Immature natural killer cell (primary cell): ENCODE results near the gene MYOM3. TPM values are rescaled to one million over a fixed set of nuclear protein-coding genes. Genes with fewer than 3 reads are reported as not detected.
A peak's percentile ranks its signal among the peaks of the same experiment; 100 is the strongest.

Experiments used
- DNase-seq, 3 donors: peaks; one replicate each; pipeline ENCODE4 v3.0.0; 2022; ENCODE audit warnings: mixed read lengths in 1 of 3
- H3K27ac Mint-ChIP-seq, 6 donors: one replicate each; pipeline ENCODE4 v1.8.0; 2020; ENCODE audit warnings: mixed read lengths in 6 of 6, mild to moderate bottlenecking in 5 of 6, inconsistent platforms in 4 of 6, moderate library complexity in 3 of 6
- H3K27me3 Mint-ChIP-seq, 3 donors: one replicate each; pipeline ENCODE4 v1.8.0; 2020 to 2021; ENCODE audit warnings: low read depth in 3 of 3, mild to moderate bottlenecking in 3 of 3, mixed read lengths in 3 of 3, moderate library complexity in 3 of 3, inconsistent platforms in 1 of 3
- H3K36me3 Mint-ChIP-seq, 3 donors: one replicate each; pipeline ENCODE4 v1.8.0; 2020; ENCODE audit warnings: mixed read lengths in 3 of 3, inconsistent platforms in 2 of 3, mild to moderate bottlenecking in 2 of 3
- H3K4me1 Mint-ChIP-seq, 2 donors: one replicate each; pipeline ENCODE4 v1.8.0; 2020; ENCODE audit warnings: inconsistent platforms in 2 of 2, mild to moderate bottlenecking in 2 of 2, mixed read lengths in 2 of 2, moderate library complexity in 1 of 2
- H3K4me3 Mint-ChIP-seq, 5 donors: one replicate each; pipeline ENCODE4 v1.8.0; 2020; ENCODE audit warnings: mild to moderate bottlenecking in 5 of 5, mixed read lengths in 5 of 5, inconsistent platforms in 3 of 5, moderate library complexity in 3 of 5
- H3K9me3 Mint-ChIP-seq, 6 donors: one replicate each; pipeline ENCODE4 v1.8.0; 2020; ENCODE audit warnings: mild to moderate bottlenecking in 6 of 6, mixed read lengths in 6 of 6, inconsistent platforms in 4 of 6, moderate library complexity in 3 of 6
- polyA plus RNA-seq, 3 donors: library from polyadenylated mRNA; unstranded; fragments of 300-500 nt; fragmentation: Illumina TruSeq; gene quantifications; one replicate each; pipeline ENCODE4 v1.2.3, GENCODE V29; 2021

The MYOM3 gene
- polyA plus RNA-seq, 3 donors from 2014 or later: not detected

DNA sequence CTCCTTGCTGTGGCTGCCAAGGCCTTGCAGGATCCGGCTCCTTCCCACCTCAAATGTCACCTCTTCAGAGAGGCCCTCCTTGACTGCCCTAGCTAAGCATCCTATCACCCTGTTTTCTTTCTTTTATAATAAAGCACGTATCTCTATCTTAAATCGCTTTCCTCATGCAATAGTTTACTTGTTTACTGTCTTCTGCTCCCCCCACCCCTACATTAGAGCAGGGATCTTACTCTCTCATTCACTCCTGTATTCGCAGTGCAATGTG lies 36.4 kb downstream of the MYOM3 start:
- no peaks in the 10 kb centered on the region for H3K9me3 Mint-ChIP-seq
- H3K27me3 Mint-ChIP-seq: peaks cover 0 to 5% (median 0%) of the 10 kb centered on the region in 3 donors
- no peaks in the 10 kb centered on the region for H3K36me3 Mint-ChIP-seq
- DNase-seq: no peak
- no peak overlapping the region for H3K4me3 Mint-ChIP-seq
- no peak overlapping the region for H3K27ac Mint-ChIP-seq
- H3K4me1 Mint-ChIP-seq: no peaks in the 10 kb centered on the region

DNA sequence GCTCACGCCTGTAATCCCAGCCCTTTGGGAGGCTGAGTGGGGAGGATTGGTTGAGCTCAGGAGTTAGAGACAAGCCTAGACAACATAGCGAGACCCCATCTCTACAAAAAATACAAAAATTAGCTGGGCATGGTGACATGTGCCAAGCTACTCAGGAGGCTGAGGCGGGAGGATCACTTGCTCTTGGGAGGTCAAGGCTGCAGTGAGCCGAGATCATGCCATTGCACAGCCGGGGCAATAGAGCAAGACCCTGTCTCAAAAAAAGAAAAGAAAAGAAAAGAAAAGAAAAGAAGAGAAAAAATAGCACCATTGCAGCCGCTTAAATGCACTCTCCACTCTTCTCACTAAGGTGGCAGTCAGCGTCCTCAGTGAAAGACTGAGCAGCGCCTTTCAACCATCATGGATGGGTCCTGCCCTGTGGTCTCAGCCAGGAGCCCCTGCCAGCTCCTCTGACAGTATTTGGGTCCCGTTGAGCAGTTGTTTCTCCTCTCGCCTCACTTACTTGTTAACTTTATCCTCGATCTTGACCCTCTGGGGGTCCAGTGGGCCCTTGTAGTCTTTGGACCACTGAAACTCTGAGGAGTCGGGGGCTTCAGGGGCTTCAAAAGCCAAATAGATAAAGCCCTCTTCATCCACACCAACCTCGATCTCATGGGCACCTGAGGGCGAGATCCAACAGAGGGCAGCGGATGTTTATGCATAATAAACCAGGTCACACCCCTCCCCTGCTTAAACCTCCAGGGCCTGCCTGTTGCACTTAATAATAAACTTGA lies 36.9 kb downstream of the MYOM3 start:
- Mint-ChIP-seq H3K4me1 (no peaks in the 10 kb centered on the region), H3K4me3 (no peak overlapping the region), H3K9me3 (no peaks in the 10 kb centered on the region), H3K36me3 (no peaks in the 10 kb centered on the region), H3K27ac (no peak overlapping the region), H3K27me3 (peaks cover 0 to 5% (median 0%) of the 10 kb centered on the region in 3 donors)
- no peak for DNase-seq

DNA sequence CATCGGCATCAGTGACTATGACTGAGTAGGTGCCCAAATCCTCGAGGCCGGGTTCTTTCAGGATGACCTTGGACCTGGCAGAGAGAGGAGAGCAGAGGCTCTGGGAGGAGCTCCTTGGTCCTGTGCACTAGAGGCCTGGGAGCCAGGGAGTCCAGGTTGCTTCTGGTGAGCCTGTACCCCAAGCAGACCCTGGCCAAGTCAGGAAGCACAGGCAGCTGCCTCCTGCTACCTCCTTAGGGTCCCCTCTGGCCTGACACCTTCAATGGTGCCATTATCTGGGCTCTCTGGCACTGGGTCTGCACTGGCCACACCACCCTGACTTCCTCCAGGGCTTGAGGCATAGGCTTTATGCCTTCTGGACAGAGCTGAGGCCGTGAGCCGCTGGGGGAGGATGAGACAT lies 37.7 kb downstream of the MYOM3 start:
- H3K27ac Mint-ChIP-seq: no peak overlapping the region
- no peaks in the 10 kb centered on the region for H3K4me1 Mint-ChIP-seq

DNA sequence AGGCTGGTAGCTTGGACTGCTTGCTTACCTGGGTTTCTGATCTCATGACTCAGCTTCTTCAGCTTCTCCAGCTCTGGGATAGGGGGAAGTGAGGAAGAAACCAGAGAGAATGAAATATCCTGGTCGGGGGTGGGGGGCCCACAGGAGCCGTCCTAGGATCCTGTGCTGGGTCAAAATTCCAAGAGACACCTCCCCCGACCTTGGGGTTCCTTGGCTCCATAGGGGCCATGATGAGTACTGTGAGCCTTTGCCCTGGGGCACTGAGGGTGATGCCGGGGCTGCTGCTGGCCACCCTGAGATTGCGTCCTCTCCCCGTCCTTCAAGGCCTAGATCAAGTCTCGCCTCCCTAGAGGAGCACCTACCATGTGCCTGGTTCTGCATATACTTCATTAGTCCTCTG lies 40.0 kb downstream of the MYOM3 start:
- H3K4me1 Mint-ChIP-seq: no peaks in the 10 kb centered on the region
- no peak overlapping the region for H3K27ac Mint-ChIP-seq
- peaks cover 0 to 5% (median 2%) of the 10 kb centered on the region in 3 donors for H3K27me3 Mint-ChIP-seq
- no peak for DNase-seq
- no peak overlapping the region for H3K4me3 Mint-ChIP-seq
- H3K36me3 Mint-ChIP-seq: no peaks in the 10 kb centered on the region
- H3K9me3 Mint-ChIP-seq: no peaks in the 10 kb centered on the region

More for the DNA sequence above, 37.7 kb downstream of the MYOM3 start:
- Mint-ChIP-seq H3K27me3 (peaks cover 0 to 5% (median 0%) of the 10 kb centered on the region in 3 donors), H3K9me3 (no peaks in the 10 kb centered on the region), H3K36me3 (no peaks in the 10 kb centered on the region), H3K4me3 (no peak overlapping the region)
- DNase-seq: no peak

GRCh38 chr1:24070821-24071393 lies 41.0 kb downstream of the MYOM3 start:
- Mint-ChIP-seq H3K27me3 (peaks cover 0 to 5% (median 4%) of the 10 kb centered on the region in 3 donors), H3K36me3 (no peaks in the 10 kb centered on the region), H3K4me3 (no peak overlapping the region), H3K9me3 (no peaks in the 10 kb centered on the region), H3K4me1 (no peaks in the 10 kb centered on the region), H3K27ac (no peak overlapping the region)
- DNase-seq: peak; percentile 33 to 53 (median 40)

DNA sequence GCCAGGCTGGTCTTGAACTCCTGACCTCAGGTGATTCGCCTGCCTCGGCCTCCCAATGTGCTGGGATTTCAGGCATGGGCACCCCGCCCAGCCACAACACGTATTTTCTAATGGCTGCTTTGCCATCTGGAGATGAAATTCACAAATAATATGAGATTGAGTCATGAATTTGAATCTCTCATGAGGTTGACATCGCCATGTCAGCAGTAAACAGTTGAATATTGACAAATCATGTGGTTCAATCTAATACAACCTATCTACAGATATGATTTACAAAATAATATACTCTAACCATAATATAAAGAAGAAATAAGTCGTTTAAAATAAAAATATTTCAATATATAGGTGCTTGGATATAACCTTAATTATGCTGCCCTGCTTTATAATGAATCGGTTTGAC lies 42.1 kb downstream of the MYOM3 start:
- Mint-ChIP-seq H3K27ac (no peak overlapping the region), H3K4me1 (no peaks in the 10 kb centered on the region), H3K9me3 (no peaks in the 10 kb centered on the region), H3K36me3 (no peaks in the 10 kb centered on the region), H3K4me3 (no peak overlapping the region), H3K27me3 (peaks cover 0 to 5% (median 4%) of the 10 kb centered on the region in 3 donors)
- no peak for DNase-seq

DNA sequence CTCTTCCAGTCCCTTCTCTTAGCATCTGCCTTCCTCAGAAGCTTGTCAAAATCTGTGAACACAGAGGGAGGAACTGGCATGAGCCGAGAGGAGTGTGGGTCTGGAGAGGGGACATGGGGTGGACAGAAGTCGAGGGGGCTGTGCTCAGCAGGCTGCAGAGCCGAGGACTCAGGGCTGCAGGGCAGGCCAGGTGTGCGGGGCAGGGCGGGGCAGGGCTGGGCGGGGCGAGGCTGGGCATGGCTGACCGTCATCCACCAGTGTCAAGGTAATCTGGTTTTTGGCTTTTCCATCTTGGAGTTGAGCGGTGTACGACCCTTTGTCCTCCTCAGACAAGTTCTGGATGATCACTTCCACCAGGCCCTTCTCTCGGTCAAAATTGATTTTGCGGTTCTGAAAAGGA lies 44.0 kb downstream of the MYOM3 start:
- DNase-seq: no peak
- Mint-ChIP-seq H3K27ac (no peak overlapping the region), H3K4me3 (no peak overlapping the region), H3K36me3 (no peaks in the 10 kb centered on the region), H3K4me1 (no peaks in the 10 kb centered on the region), H3K27me3 (peaks cover 0 to 5% (median 4%) of the 10 kb centered on the region in 3 donors), H3K9me3 (no peaks in the 10 kb centered on the region)

DNA sequence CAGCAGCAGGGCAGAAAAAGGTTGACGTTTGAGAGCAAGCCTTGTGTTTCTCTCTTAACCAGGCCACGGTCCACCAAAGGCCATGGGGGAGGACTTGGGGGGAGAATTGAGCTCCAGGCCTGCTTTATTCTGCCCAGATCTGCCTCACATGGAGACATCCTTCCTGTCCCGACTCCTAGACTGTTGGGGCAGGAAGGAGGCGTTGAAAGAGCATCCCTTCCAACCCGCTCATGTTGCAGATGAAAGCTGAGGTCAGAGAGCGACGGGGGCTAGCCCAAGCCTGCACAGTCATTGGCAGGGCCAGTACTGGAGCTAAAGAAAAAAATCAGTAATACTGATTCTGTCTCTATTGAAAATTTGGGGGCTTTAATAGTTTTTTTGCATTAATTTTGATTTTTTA lies 46.6 kb downstream of the MYOM3 start:
- DNase-seq: no peak
- Mint-ChIP-seq H3K27me3 (peaks cover 2 to 4% (median 3%) of the 10 kb centered on the region in 3 donors), H3K27ac (no peak overlapping the region), H3K4me3 (no peak overlapping the region), H3K9me3 (no peaks in the 10 kb centered on the region), H3K4me1 (no peaks in the 10 kb centered on the region), H3K36me3 (no peaks in the 10 kb centered on the region)

- no peaks in the 10 kb centered on the region for H3K36me3 Mint-ChIP-seq
These were observed 49.7 kb downstream of the MYOM3 start for GRCh38 chr1:24062221-24062620.

DNA sequence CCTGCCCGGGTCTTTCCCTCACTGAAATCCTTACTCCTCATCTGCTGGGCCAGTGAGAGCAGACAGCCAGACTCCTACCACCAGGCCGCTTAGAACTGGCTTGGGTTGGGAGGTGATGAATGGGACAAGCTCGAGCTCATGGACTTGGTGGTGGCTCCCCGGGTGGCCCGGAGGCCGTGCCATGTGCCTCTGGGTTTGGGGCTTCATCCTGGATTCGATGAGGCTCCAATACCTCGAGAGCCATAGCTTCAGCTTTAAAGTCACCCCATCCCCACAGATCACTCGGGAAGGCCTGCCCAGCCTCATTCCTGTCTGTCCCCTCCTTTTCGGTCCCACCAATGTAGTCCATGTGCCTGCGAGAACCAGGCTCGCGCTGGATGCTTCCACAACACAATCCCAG lies 51.5 kb downstream of the MYOM3 start:
- Mint-ChIP-seq H3K4me1 (no peaks in the 10 kb centered on the region), H3K4me3 (no peak overlapping the region), H3K27me3 (peaks cover 0 to 2% (median 0%) of the 10 kb centered on the region in 3 donors), H3K36me3 (no peaks in the 10 kb centered on the region), H3K27ac (no peak overlapping the region), H3K9me3 (no peaks in the 10 kb centered on the region)
- no peak for DNase-seq

More at GRCh38 chr1:24062221-24062620, 49.7 kb downstream of the MYOM3 start:
- Mint-ChIP-seq H3K4me1 (no peaks in the 10 kb centered on the region), H3K4me3 (no peak overlapping the region), H3K27me3 (peaks cover 0 to 3% (median 2%) of the 10 kb centered on the region in 3 donors), H3K27ac (no peak overlapping the region), H3K9me3 (no peaks in the 10 kb centered on the region)
- no peak for DNase-seq

DNA sequence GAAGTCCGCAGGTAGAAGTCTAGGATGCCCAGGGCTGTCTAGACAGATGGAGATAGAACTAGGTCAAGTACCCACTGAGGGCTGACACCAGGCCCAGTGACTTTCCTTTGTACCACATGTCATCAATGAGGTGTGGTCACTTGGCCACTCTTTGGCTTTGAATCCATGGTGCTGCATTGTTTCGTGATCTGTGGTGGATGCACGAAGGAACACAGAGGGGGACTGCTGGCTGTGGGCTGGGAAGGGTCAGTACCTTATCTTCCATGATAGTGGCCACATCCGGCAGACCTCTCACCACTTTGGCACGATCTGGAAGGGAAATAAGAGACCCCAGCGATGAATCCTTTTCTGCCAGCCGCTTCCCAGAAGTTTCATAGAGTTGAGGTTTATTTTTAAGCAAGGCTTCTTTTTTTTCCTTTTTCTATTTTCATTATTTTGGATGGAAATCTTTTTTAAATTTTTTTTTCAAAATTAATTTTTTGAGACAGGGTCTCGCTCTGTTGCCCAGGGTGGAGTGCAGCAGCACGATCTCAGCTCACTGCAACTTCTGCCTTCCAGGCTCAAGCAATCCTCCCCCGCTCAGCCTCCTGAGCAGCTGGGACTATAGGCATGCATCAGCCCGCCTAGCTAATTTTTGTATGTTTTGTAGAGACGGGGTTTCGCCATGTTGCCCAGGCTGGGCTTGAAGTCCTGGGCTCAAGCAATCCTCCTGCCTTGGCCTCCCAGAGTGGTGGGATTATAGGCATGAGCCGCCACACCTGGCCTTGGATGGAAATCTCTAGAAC lies 53.1 kb downstream of the MYOM3 start:
- Mint-ChIP-seq H3K4me1 (no peaks in the 10 kb centered on the region), H3K27me3 (peaks cover 0 to 2% (median 2%) of the 10 kb centered on the region in 3 donors), H3K36me3 (no peaks in the 10 kb centered on the region), H3K9me3 (no peaks in the 10 kb centered on the region), H3K4me3 (no peak overlapping the region), H3K27ac (peak overlapping the region in 1 of 6 donors; percentile 8)
- no peak for DNase-seq

- Mint-ChIP-seq H3K9me3 (no peaks in the 10 kb centered on the region), H3K27me3 (peaks cover 0 to 2% (median 2%) of the 10 kb centered on the region in 3 donors), H3K4me3 (no peak overlapping the region), H3K4me1 (no peaks in the 10 kb centered on the region), H3K36me3 (no peaks in the 10 kb centered on the region), H3K27ac (no peak overlapping the region)
- no peak for DNase-seq
These were observed 54.8 kb downstream of the MYOM3 start for GRCh38 chr1:24057171-24057570.

DNA sequence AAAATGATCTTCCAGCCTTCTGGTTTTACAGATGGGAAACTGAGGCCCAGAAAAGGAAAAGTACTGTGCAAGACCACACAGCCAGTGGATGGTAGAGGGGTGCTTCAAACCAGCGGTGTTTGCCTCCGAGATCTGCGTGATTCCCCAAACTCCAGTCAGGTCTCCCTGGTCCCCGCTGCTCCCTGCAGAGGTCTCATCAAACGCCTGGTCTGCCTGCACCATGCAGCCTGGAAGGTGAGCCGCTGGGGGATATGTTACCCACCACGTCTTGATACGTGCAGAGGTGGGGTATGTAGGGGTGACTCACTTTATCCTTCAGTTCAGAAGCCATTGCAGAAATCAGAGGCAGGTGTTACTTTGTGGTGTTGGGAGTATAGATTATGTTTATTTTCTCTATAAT lies 56.3 kb downstream of the MYOM3 start:
- no peaks in the 10 kb centered on the region for H3K9me3 Mint-ChIP-seq
- H3K4me1 Mint-ChIP-seq: no peaks in the 10 kb centered on the region

DNA sequence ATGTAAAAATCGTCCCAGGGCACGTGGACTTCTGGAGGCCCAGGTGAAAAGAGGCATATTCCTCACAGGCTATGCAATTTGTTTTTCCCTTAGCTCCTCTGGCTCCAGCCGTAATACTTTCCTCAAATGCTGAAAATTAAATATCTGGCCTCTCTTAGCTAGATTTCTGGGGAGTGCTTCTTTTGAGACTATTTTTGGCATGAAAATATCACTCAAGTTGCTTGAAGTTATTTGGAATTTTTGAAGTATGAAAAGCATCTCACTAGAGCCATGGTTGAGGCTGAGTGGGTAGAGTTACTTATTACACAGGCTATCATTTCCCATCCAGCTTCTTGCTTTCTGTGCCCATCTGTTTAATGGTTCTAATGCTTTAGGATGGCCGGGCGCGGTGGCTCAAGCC lies 59.7 kb downstream of the MYOM3 start:
- Mint-ChIP-seq H3K9me3 (no peaks in the 10 kb centered on the region), H3K36me3 (no peaks in the 10 kb centered on the region), H3K27ac (no peak overlapping the region), H3K27me3 (peaks cover 0 to 6% (median 5%) of the 10 kb centered on the region in 3 donors), H3K4me3 (no peak overlapping the region), H3K4me1 (no peaks in the 10 kb centered on the region)
- DNase-seq: no peak

More for the DNA sequence above, 56.3 kb downstream of the MYOM3 start:
- peaks cover 2 to 4% (median 2%) of the 10 kb centered on the region in 3 donors for H3K27me3 Mint-ChIP-seq
- no peaks in the 10 kb centered on the region for H3K36me3 Mint-ChIP-seq
- no peak for DNase-seq
- H3K27ac Mint-ChIP-seq: no peak overlapping the region
- H3K4me3 Mint-ChIP-seq: no peak overlapping the region
